Right lobe of liver (tissue), 4 donors: Measurements from ENCODE around the gene MDN1.

Experiments
- POLR2A ChIP-seq: fragments of 450-650 bp; IDR thresholded peaks from one replicate; pipeline ENCODE4 v1.6.1; 2017; ENCODE audit warnings: antibody characterized with exemption, mild to moderate bottlenecking
- TF ChIP-seq, protein P1 (sequence below), 4 donors: fragments of 200-600 bp in 3 of 4; fragments of 450-650 bp in 1 of 4; IDR thresholded peaks; one replicate each; pipeline versions ENCODE4 v1.5.1 to v1.8.0; 2016 to 2022; ENCODE audit warnings: antibody characterized with exemption in 4 of 4, mild to moderate bottlenecking in 2 of 4
- donor health status: DM: no; HTN: no; CAD: no.
- donor health status: DM: no; HTN: no; CAD: no.
- donor health status: DM: no; HTN: yes; CAD: no.

DNA sequence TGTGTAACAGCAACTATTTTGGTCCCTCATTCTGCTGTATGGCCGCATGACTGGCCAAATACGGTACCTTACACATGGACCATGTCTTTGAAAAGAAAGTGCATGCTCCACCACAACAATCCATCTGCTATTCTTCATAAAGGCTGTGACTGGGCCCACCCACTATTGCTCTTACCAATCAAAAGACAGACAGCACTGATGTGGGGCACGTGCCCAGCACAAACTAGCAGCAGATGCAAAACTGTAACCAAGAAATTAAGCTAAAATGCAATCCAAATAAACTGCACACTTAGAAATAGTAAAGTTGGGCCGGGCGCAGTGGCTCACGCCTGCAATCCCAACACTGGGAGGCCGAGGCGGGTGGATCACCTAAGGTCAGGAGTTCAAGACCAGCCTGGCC is 20.5 kb downstream of the MDN1 start:
- TF ChIP-seq, protein P1, sequence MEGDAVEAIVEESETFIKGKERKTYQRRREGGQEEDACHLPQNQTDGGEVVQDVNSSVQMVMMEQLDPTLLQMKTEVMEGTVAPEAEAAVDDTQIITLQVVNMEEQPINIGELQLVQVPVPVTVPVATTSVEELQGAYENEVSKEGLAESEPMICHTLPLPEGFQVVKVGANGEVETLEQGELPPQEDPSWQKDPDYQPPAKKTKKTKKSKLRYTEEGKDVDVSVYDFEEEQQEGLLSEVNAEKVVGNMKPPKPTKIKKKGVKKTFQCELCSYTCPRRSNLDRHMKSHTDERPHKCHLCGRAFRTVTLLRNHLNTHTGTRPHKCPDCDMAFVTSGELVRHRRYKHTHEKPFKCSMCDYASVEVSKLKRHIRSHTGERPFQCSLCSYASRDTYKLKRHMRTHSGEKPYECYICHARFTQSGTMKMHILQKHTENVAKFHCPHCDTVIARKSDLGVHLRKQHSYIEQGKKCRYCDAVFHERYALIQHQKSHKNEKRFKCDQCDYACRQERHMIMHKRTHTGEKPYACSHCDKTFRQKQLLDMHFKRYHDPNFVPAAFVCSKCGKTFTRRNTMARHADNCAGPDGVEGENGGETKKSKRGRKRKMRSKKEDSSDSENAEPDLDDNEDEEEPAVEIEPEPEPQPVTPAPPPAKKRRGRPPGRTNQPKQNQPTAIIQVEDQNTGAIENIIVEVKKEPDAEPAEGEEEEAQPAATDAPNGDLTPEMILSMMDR (IDR thresholded peaks at IDR 0.05): no peak
- TF ChIP-seq POLR2A: no peak
